Neutrophil (primary cell): ENCODE data around the gene PTTG2.

ENCODE experiments used
- H3K27ac ChIP-seq: fragments of 200-600 bp; sonication (generic); 2 replicates; pipeline ENCODE4 v1.5.1; 2016; ENCODE audit warnings: mild to moderate bottlenecking, moderate library complexity
- H3K27me3 ChIP-seq: fragments of 200-600 bp; sonication (generic); 2 replicates; pipeline ENCODE4 v1.6.0; 2016; ENCODE audit warnings: mild to moderate bottlenecking
- H3K36me3 ChIP-seq: fragments of 200-600 bp; sonication (generic); 2 replicates; pipeline ENCODE4 v1.5.1; 2017
- H3K4me1 ChIP-seq, 2 experiments: fragments of 200-600 bp in 1 of 2; sonication (generic) in 1 of 2; 1 replicate in 1 of 2; 2 replicates in 1 of 2; pipeline versions ENCODE4 v1.5.1 to v1.6.1; 2013 to 2016; ENCODE audit warnings: low read depth in 1 of 2, low read length in 1 of 2, mild to moderate bottlenecking in 1 of 2, moderate library complexity in 1 of 2; ENCODE audit not compliant: control insufficient read depth in 1 of 2, insufficient read depth in 1 of 2
- H3K4me3 ChIP-seq, 2 experiments: fragments of 200-600 bp in 1 of 2; sonication (generic) in 1 of 2; 1 replicate in 1 of 2; 2 replicates in 1 of 2; pipeline ENCODE4 v1.5.1; 2013 to 2016; ENCODE audit warnings: low read depth in 1 of 2, low read length in 1 of 2, mild to moderate bottlenecking in 1 of 2, moderate library complexity in 1 of 2
- H3K9me3 ChIP-seq: fragments of 200-600 bp; sonication (generic); 2 replicates; pipeline ENCODE4 v1.5.1; 2016
- TF ChIP-seq, protein P1 (sequence below): fragments of 200-600 bp; sonication (generic); IDR thresholded peaks from 2 replicates; pipeline ENCODE4 v1.5.1; 2016; ENCODE audit warnings: antibody characterized with exemption

PTTG2 gene

GRCh38 chr4:37949636-37950426, 10.4 kb upstream of the PTTG2 start:
- H3K36me3 ChIP-seq = peaks cover 27% of the 10 kb centered on the region
- H3K9me3 ChIP-seq = no peaks in the 10 kb centered on the region
- TF ChIP-seq, protein P1, sequence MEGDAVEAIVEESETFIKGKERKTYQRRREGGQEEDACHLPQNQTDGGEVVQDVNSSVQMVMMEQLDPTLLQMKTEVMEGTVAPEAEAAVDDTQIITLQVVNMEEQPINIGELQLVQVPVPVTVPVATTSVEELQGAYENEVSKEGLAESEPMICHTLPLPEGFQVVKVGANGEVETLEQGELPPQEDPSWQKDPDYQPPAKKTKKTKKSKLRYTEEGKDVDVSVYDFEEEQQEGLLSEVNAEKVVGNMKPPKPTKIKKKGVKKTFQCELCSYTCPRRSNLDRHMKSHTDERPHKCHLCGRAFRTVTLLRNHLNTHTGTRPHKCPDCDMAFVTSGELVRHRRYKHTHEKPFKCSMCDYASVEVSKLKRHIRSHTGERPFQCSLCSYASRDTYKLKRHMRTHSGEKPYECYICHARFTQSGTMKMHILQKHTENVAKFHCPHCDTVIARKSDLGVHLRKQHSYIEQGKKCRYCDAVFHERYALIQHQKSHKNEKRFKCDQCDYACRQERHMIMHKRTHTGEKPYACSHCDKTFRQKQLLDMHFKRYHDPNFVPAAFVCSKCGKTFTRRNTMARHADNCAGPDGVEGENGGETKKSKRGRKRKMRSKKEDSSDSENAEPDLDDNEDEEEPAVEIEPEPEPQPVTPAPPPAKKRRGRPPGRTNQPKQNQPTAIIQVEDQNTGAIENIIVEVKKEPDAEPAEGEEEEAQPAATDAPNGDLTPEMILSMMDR = no peak
- H3K27ac ChIP-seq = no peak overlapping the region
- H3K27me3 ChIP-seq = no peaks in the 10 kb centered on the region
- no peak overlapping the region for H3K4me3 ChIP-seq
- peaks cover 19 to 46% of the 10 kb centered on the region in 2 experiments for H3K4me1 ChIP-seq

DNA sequence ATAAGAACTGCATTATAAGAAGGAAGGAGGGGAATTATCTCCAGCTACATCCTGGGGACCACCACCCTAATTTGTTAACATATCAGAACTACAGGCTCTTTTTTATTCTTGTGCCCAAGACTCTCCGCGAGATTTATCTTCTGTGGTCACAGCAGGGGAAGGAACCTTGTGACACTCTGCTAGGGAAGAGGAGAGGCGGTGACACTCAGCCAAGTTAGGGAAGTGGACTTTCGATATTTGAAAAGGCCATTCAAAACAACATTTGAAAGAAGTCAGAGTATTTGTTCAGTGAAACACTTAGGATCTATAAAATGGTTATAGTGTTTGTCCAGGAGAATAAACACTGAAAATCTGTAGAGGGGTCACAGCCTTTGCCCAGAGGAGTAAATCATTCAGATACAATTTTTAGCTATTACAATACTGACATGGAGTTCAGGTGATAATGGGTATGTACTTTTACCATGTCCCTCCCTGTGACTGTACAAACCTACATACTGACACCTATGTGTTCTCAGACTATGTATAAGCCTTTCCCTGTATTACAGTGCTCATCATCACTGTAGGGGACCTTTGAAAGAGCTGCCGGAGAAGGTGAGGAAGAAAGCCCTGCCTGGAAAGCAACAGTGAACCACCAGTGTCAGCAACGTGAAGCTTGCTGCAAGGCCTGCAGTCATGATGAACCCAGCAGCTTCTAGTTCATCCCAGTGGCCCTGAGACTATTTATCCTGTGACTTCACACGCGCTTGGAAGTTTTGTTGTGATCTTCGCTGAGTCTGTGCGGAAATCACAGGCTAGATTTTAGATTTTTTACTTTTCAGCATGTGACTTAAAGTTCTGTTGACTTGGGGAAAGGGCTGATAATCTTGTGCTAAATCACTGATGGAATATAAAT, 8.5 kb upstream of the PTTG2 start:
- TF ChIP-seq, protein P1 = no peak
- peak overlapping the region; percentile 69 for H3K27ac ChIP-seq
- no peak overlapping the region for H3K4me3 ChIP-seq

DNA sequence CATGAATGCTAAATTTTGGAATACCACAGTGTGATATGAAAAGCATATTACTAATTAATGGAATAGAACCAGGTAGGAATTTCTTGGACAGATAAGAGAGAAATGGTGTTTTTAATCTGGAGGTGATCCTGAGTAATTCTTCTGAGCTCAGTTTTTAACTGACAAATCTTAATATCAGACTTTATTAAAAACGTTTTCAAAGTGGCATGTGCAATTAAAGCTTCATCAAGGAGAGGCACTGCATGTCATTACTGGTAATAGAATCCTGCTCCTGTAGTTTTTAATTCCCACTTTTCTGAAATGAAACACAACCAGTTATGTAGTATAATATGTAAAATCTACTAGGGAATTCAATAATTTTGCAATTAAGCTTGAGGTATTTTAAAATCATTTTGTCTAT, 7.0 kb upstream of the PTTG2 start:
- Histone ChIP-seq H3K27ac (no peak overlapping the region), H3K4me1 (peaks cover 10 to 26% of the 10 kb centered on the region in 2 experiments), H3K4me3 (no peak overlapping the region), H3K36me3 (peaks cover 22% of the 10 kb centered on the region), H3K27me3 (no peaks in the 10 kb centered on the region), H3K9me3 (no peaks in the 10 kb centered on the region)
- TF ChIP-seq, protein P1 = no peak

More for the DNA sequence above, 8.5 kb upstream of the PTTG2 start:
- Histone ChIP-seq H3K4me1 (peaks cover 13 to 36% of the 10 kb centered on the region in 2 experiments), H3K9me3 (no peaks in the 10 kb centered on the region), H3K27me3 (no peaks in the 10 kb centered on the region), H3K36me3 (peaks cover 30% of the 10 kb centered on the region)

GRCh38 chr4:37953620-37954293, 6.4 kb upstream of the PTTG2 start:
- no peaks in the 10 kb centered on the region for H3K9me3 ChIP-seq
- TF ChIP-seq, protein P1 = no peak
- peaks cover 10 to 20% of the 10 kb centered on the region in 2 experiments for H3K4me1 ChIP-seq
- H3K4me3 ChIP-seq = no peak overlapping the region
- H3K27ac ChIP-seq = no peak overlapping the region
- no peaks in the 10 kb centered on the region for H3K27me3 ChIP-seq
- H3K36me3 ChIP-seq = peaks cover 22% of the 10 kb centered on the region

DNA sequence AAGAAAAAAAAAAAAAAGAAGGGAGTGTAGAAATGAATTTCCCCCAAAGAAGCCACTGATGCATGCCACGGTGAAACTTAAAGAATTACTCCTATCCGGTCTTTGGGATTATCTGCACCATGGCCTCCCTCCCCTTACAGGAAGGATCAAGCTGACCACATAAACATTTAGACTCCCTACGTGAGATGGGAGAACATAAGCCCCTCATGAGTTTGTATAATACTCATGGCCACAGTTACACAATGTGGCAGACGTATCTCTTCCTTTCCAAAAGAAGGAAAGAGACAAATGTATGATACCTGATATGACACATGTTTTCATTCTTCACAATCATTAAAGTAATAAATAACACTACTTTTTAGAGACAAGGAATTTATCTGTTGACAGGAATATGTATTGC, 3.3 kb upstream of the PTTG2 start:
- Histone ChIP-seq H3K4me1 (peaks cover under 1 to 4% of the 10 kb centered on the region in 2 experiments), H3K9me3 (no peaks in the 10 kb centered on the region), H3K27me3 (no peaks in the 10 kb centered on the region), H3K4me3 (no peak overlapping the region), H3K36me3 (peaks cover 25% of the 10 kb centered on the region), H3K27ac (no peak overlapping the region)
- TF ChIP-seq, protein P1 = no peak
